ENCODE data around the gene BRD4. TPM values are rescaled to one million over a fixed set of nuclear protein-coding genes. Genes with fewer than 3 reads are reported as not detected.

The BRD4 gene
- total RNA-seq, 2 donors from 2014 or later = 43.9 to 63.3 TPM

DNA sequence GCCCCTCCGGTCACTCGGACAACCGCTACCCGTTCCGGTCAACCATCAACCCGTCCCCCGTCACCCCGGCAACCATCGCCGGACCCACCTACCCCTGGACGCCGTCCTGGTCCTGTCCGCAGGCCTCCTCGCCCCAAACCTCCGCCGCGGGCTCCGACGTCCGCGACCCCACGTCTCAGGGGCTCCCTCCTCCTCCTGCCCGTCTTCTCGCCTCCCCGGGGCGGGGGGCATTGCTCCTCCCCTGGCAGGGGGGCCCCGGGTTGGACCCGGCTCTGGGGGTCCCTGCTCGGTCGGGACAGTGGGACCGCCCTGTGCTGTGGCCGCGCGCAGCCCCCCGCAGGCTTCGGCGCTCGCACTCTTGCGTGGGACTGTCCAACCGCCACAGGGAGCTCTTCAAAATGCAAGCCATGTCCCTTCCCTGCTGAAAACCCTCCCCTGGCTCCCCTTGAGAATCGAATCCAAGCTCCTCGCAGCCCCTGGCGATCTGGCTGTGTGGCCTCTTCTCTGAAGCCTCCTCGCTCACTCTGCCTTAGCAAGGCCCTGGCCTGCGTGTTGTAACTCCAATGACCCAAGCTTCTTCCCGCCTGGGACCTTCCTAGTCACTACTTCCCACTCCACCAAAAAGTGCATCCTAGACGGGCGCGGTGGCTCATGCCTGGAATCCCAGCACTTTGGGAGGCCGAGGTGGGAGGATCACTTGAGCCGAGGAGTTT lies 108.5 kb downstream of the BRD4 start:
- ATAC-seq (peak; percentile 11 to 29), DNase-seq (no peak)
- intact Hi-C loops (cut with DNase I) = no loop called here

DNA sequence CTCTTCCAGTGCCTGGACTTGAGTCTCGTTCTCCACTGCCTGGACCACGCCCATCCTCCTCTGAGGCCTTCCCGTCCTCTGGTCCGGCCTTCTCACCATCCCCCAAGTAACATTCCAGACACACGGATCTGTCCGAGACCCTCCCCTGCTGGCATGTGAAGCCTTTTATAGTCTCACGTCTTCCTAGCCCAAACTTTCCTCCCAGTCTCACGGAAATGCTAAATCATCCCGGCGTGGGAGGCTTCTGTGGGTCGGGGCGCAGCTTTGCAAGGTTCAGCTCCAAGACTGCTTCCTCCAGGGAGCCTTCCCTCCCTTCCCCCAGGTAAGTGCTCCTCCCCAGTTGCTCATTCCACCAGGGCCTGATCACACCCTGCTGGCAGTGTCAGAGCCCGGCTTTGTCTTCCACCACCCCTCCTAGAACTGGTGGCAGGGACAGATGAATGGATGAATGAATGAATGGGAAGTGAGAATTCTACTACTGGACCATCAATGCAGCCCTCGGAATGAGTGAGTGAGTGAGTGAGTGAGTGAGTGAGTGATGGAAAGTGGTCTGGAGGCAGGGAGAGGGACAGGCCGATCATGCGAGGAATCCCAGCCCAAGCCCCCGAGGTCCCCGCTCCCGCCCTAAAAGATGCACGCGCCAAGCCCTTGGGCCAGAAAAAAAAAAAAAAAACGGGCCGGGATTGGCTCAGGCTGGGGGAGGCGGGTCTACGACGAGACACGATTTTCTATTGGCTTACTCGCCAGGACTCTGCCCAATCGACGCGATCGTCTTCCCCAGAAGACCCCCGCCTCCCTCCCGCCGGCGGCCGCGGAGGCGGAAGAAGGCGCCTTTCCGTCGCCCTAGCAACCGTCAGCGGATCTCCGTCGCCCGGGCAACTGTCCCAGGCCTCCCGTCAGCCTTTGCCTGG lies 109.3 kb downstream of the BRD4 start:
- intact Hi-C loops (cut with DNase I) = no loop called here
- DNase-seq (peak; percentile 95), ATAC-seq (peak; percentile 96 to 98)

DNA sequence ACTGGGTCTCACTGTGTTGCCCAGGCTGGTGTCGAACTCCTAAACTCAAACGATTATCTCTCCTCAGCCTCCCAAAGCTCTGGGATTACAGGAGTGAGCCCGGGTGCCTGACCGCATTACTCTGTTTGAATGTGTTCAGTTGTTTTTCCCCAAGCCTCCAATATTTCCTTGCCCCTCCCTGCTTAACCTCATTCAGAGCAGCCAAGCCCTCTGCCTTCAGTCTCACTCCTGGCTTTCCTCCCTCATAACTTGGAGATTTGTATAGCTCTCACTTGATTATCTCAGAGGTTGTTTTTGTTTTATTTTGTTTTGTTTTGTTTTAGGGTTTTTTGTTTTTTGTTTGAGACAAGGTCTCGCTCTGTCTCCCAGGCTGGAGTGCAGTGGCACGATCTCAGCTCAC lies 111.5 kb downstream of the BRD4 start:
- ATAC-seq (no peak), DNase-seq (no peak)
- intact Hi-C loops (cut with DNase I) = no loop called here

DNA sequence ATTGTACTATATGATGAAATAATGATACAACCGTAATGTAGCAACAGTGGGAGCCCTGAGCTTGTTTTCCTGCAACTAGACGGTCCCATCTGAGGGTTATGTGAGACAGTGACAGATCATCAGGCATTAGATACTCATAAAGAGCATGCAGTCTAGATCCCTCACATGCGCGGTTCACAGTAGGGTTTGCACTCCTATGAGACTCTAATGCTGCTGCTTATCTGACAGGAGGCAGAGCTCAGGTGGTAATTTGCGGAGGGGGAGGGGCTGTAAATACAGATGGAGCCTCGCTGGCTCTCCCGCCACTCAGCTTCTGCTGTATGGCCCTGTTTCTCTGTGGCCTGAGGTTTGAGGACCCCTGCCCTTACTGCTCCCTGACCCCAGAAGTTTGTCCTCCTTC lies 113.8 kb downstream of the BRD4 start:
- DNase-seq = no peak
- intact Hi-C loops (cut with DNase I) = no loop called here
- ATAC-seq = no peak

DNA sequence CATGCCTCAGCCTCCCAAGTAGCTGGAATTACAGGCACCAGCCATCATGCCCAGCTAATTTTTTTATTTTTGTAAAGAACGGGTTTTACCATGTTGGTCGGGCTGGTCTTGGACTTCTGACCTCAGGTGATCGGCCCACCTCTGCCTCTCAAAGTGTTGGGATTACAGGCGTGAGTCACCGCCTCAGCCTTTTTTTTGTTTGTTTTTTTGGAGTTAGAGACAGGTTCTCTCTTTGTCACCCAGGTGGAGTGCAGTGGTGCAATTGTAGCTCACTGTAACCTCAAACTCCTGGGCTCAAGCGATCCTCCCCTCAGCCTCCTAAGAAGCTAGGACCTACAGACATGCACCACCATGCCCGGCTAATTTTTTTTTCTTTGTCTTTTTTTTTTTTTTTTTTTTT lies 116.0 kb downstream of the BRD4 start:
- DNase-seq (no peak), ATAC-seq (no peak)
- intact Hi-C loops (cut with DNase I) = no loop called here

DNA sequence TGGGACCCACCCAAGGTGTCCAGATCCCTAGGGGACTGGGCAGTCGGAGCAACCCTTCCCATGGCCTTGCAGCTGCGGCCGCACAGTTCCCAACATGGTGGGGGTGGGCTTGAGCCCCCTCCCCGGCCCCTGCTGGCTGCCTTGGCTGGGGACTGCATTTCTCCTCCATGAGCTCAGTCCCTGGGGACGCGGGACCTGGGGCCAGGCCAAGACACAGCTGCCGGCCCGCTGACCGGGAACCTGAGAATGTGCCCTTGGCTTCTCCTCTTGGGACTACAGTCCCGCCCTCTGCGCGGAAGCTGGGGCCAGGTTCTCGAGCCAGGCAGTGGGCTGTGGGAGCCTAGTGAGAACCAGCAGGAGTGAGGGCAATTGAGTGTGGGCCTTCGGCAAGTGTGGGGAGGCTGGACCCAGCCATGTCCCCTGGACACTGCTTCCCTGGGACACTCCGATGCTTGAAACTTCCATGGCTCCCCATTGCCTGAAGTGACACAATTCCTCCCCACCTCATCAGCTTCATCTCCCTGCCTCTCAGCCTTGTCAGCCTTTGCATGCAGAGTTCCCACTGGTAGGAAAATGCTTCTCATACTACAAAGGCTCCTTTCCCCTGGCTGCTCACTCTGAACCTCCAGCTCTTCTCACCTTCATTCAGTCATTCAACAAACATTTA lies 118.5 kb downstream of the BRD4 start:
- peak; percentile 59 to 81 for ATAC-seq
- intact Hi-C loops (cut with DNase I) = no loop called here
- DNase-seq = peak; percentile 73

DNA sequence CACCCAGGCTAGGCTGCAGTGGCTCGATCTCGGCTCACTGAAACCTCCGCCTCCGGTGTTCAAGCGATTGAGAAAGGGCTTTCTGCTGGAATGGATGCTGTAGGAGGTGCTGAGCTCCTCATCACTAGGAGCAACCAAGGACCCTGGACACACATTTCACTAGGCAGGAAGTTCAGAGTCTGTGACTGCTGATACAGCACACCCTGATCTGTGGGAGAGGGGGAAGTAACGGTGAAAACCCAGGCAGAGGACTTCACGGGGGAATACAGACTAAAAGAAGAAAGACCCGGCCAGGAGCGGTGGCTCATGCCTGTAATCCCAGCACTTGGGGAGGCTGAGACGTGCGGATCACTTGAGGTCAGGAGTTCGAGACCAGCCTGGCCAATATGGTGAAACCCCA lies 119.6 kb downstream of the BRD4 start:
- intact Hi-C loops (cut with DNase I) = no loop called here
- ATAC-seq (no peak), DNase-seq (no peak)

DNA sequence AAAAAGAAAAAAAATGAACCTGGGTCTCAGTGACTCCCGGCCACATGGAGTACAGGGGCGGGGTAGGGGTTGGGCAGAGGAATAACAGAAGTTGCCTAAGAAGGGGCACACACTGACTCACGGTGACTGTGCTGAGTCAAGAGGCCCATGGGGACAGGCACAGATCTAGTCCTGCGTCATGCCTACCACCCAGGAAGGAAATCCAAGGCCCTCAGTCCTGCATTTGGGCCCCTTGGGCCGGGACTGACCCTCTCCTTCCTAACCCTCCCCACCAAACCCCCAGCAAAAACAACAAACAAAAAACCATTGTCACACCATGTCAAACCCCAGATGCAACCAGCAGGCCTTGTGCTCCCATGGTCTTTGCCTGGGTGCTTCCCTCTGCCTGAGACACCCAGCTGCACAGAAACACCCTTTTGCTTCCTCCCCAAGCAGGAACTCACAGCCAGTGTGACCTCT lies 122.0 kb downstream of the BRD4 start:
- intact Hi-C loops (cut with DNase I) = no loop called here
- DNase-seq = peak; percentile 61
- peak; percentile 75 to 89 for ATAC-seq

DNA sequence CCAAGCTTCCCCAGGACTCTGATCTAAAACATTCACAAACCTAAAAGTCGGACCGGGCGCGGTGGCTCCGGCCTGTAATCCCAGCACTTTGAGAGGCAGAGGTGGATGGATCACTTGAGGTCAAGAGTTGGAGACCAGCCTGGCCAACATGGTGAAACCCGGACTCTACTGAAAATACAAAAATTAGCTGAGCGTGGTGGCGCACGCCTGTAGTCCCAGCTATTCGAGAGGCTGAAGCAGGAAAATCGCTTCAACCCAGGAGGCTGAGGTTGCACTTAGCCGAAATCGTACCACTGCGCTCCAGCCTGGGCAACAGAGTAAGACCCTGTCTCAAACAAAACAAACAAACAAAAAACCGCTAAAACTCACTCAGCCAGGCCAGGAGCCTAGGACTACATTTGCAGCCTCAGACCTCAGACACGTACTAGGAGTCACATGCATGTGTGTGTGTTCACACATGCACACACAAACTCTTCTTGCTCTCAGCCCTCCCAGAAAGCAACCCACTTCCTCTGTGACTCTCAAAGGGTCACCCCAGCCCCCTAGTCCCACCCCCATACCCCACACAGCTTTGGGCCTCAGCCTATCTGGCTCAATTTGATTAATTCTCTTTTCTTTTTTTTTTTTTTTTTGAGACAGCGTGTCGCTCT lies 130.8 kb downstream of the BRD4 start:
- ATAC-seq = no peak
- intact Hi-C loops (cut with DNase I) = no loop called here
- DNase-seq = no peak

DNA sequence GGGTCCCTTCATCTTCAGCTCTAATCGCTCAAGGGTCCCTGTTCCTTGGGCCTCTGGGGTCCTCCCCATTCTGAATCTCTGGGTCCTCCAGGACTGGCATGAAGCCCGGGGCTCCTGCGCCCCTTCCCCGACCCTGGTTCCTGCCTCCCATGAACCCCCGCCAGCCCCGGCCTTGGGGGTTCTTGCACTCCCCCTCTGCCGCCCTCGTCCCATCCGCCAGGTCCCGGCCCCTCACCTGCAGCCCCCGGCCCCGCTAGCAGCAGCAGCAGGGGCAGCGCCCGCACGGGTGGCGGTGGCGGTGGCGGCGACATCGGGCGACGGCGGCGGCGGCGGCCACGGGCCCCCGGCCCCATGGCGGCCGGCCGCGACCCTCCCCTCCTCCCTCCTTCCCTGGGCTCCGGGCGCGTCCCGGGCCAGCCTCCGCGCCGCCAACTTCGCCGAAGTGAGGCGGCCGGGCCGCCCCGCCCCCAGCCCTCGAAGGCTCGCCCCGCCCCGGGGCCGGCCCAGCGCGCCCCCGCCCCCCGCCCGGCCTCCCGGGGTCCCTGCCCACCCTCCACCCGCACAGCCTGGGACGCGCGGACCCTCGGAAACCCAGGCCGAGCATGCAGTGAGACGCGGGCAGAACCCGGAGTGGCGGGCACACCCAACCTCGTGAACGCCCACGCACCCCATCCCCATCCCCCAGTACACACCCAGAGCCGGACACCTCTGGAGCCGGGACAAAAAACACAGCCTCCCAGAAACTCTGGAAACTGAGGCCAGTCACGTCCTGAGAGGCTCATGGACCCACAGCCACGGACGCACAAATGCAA lies 131.6 kb downstream of the BRD4 start, which contains the start of gene NOTCH3:
TSS of gene NOTCH3 (minus strand) at position 443 of the 812 bp plus-strand sequence. CDS start at position 353, 90 bp downstream.
- ATAC-seq = peak; percentile 22 to 72
- DNase-seq = no peak
- intact Hi-C loops (cut with DNase I) = no loop called here

DNA sequence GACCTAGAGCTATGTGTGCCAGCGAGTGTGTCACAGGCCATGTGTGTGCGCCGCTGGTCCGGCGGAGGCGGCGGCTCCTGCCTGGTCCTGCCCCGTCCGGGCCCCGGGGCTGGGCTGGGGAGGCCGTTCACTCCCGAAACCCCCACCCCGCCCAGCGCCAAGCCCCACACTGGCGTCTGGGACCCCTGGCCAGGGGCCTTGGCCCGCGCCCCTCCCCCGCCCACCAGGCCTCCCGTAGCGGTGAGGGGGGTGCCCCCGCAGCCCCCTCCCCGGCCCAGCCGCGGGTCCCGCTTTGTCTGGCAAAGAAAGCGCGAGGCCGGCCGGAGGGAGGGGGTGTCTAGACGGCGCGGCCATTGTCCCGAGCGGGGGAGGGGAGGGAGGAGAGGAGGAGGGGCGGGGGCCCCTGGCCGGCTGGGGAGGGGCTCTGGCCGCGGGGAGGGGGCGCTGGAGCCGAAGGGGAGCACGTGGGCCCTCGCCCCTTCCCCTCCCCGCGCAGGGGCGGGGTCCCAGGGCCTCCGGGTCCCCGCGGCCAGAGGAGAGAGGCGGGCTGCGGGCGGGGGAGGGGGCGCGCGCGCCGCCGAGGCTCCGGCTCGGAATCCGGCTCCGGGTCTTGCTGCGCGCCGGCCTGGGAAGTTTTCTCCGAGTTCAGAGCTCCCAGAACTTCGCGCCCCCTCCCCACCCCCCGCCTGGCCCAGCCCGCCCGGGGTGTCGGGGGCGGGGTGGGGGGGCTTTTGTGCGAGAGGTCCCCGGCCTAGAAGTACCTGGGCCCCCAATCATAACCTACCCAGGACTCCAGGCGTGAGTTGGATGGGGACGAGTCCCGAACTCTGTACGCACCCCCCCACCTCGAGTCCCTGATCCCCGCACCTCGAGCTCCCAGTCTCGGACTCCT lies 132.4 kb downstream of the BRD4 start:
- DNase-seq = peak; percentile 28
- ATAC-seq = peak in 1 of 2 donors; percentile 10
- intact Hi-C loops (cut with DNase I) = no loop called here

DNA sequence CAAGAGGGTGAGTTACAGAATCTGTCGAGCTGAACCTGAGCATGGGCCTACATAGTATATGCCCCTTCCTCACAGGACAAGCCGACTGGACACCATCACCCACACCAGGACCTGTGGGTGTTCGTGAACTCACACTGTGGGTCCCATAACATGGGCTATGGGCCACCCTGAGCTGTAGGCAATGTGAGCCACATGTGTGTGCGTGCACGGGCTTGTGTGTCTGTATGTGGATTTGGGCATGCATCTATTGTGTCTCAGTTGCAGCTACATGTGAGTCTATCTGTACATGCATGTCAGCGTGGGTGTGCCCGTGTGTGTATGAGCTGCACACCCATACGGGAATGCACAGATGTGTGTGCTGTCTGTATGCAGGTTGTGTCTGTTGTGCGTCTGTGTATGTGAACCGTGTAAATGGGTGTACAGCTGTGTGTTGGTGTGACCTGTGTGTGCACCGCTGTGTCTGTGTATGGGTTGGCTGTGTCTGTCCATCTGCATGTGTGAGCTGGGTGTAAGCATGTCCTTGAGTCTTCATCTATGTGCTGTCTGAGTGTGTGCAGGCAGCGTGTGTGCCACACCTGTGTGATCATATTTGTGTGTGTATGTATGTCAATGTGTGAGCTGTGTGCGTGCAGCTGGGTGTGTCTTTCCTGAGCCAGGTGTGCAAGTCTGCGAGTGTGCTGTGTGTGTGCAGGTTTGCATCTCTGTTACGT lies 133.2 kb downstream of the BRD4 start:
- no peak for DNase-seq
- ATAC-seq = no peak
- intact Hi-C loops (cut with DNase I) = no loop called here

DNA sequence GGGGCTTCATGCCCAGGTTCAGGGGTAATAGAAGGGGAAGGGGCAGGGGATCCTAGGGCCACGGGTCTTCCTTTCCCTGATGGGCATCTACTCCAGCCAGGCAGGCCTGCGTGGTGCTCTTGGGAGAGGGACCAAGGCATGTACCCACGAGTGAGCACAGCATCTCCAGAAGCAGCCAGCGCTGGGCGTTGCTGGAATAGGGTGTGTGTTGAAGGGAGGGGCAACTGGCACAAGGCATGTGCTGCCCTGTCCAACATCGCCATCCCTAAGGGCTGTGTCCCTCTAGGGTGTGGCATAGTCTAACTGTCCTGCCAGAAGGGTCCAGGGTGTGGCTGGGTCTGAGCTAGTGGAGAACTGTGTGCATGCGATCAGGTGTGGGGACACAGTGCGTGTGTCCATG lies 134.4 kb downstream of the BRD4 start:
- intact Hi-C loops (cut with DNase I) = no loop called here
- no peak for DNase-seq

DNA sequence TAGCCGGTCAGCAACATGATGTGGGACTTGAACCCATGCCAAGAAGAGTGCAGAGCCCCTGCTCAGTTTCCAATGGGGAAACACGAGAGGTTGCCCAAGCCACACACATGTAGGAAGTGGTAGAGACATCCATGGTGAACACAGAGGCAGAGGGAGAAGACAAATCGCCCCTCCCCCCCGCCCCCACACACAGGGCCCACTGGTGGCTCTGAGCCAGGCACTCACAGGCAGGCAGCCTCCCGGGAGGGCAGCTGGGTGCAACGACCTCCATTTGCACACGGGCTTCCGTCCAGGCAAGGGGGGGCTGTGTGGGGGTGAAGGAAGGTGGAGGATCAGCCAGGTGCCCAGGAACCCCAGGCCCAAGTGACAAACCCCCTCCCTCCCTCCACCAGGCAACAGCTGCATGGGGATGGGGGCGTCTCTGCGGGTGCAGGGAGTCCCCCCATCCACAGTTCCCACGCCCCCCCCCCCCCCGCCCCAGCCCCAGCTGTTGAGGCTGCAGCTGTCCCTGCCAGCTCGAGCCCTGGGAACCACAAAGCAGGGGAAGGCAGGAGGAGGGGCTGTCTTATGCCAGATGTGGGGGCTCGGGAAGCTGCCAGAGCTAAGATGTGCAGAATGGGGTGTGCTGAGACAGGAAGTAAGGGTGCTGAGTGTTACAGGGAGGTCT lies 134.9 kb downstream of the BRD4 start:
- no peak for ATAC-seq
- no peak for DNase-seq
- intact Hi-C loops (cut with DNase I) = no loop called here

More for the DNA sequence above, 134.4 kb downstream of the BRD4 start:
- no peak for ATAC-seq

DNA sequence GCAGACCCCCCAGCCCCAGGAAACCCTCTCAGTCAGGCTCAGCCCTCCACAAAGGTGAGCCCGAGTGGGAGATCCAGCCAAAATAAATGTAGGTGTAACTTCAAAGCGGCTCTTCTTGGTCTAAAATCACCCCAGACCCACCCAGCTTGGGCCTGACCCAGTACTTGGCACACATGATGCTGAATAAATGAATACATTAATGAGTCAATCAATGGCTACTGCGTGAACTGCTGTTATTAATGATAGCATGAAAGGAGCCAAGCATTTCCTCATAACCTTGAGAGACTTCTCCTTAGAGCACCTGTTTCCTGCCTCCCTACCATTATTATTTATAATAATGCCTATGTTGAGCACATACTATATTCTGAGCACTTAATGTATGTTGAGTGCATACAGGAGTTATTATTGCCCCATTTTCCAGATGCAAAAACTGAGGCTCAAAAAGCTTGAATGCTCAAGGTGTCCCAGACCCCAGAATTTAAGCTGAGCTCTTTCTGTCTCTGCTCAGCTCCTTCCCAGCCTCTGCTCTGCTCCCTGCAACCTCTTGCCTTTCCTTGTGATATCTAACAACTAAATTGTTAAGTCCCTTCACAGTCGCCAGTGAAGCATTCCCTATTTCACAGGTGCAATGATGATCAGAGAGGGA lies 135.9 kb downstream of the BRD4 start:
- DNase-seq (no peak), ATAC-seq (no peak)
- intact Hi-C loops (cut with DNase I) = no loop called here

Data from left cardiac atrium (tissue), 4 donors.